OCI-LY3 (cell line): ENCODE results near the gene EVI2B.

Experiments
- EZH2phosphoT487 ChIP-seq: fragments of 200-600 bp; shearing (Covaris generic); IDR thresholded peaks from 2 replicates; pipeline ENCODE4 v1.6.1; 2018; ENCODE audit warnings: antibody characterized with exemption, mixed run types, low read depth
- TF ChIP-seq, protein P1 (sequence below): fragments of 200-600, 300-600 bp; sonication (generic); IDR thresholded peaks from 2 replicates; pipeline ENCODE4 v1.5.1; 2014; ENCODE audit warnings: antibody characterized with exemption, low read length, low read depth

DNA sequence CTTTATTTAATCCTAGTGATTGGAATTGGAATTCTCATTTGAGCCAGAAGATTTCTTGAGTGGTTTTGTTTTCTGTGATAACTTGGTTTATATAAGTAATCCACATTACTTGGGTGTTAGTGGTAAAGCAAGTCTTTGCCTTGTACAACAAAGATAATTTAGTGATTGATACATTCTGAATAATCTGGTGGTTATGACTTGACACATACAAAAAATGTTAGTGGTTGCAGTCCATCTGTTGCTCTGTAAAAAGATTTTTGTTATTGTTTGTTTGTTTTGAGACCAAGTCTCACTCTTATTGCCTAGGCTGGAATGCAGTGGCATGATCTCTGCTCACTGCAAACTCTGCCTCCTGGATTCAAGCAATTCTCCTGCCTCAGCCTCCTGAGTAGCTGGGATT lies 30.0 kb downstream of the EVI2B start:
- TF ChIP-seq, protein P1, sequence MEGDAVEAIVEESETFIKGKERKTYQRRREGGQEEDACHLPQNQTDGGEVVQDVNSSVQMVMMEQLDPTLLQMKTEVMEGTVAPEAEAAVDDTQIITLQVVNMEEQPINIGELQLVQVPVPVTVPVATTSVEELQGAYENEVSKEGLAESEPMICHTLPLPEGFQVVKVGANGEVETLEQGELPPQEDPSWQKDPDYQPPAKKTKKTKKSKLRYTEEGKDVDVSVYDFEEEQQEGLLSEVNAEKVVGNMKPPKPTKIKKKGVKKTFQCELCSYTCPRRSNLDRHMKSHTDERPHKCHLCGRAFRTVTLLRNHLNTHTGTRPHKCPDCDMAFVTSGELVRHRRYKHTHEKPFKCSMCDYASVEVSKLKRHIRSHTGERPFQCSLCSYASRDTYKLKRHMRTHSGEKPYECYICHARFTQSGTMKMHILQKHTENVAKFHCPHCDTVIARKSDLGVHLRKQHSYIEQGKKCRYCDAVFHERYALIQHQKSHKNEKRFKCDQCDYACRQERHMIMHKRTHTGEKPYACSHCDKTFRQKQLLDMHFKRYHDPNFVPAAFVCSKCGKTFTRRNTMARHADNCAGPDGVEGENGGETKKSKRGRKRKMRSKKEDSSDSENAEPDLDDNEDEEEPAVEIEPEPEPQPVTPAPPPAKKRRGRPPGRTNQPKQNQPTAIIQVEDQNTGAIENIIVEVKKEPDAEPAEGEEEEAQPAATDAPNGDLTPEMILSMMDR, result no peak
- TF ChIP-seq EZH2phosphoT487, result no peak
